Activated CD4-positive, alpha-beta T cell treated with anti-CD3 and anti-CD28 coated beads for 24 hours (primary cell): ENCODE data around the gene CCDC194.

Experiments
- DNase-seq, 2 donors: peaks; one replicate each; pipeline ENCODE4 v3.0.0-alpha.2; 2020; ENCODE audit warnings: low read depth in 2 of 2

The CCDC194 gene

DNA sequence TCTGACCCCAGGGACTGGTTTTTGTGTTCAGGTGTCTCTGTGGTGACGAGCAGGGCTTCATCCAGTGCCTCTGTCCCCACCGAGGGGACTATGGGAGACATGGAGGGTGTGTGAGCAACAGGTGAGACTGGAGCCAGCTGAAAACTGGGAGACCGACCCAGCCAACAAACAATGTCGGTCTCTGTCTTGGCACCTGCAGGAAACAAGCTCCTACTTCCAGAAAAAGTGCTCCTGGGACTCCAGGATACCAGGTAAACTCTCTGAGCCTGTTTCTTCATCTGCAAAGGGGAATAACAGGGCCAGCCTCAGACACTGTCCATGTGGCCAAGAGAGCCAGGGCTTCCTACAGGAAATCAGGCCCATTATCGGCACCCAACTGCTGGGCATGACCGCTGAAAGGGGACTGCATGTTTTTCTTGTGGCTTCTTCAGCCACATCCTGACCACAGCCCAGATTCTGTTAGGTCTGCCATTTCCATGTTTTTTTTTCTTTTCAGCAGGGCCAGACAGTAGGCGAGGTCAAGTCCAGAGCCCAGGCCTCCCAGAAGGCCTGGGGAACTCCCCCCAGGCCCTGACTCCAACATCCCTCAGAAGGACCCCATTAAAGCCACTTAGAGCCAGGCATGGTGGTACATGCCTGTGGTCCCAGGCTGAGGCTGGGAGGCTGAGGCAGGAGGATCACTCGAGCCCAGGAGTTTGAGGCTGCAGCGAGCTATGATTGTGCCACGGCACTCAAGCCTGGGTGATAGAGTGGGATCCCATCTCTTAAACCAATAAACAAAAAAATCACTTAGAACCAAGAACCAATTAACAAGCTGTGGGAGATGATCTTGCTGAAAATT lies 12.3 kb upstream of the CCDC194 start:
- no peak for DNase-seq

DNA sequence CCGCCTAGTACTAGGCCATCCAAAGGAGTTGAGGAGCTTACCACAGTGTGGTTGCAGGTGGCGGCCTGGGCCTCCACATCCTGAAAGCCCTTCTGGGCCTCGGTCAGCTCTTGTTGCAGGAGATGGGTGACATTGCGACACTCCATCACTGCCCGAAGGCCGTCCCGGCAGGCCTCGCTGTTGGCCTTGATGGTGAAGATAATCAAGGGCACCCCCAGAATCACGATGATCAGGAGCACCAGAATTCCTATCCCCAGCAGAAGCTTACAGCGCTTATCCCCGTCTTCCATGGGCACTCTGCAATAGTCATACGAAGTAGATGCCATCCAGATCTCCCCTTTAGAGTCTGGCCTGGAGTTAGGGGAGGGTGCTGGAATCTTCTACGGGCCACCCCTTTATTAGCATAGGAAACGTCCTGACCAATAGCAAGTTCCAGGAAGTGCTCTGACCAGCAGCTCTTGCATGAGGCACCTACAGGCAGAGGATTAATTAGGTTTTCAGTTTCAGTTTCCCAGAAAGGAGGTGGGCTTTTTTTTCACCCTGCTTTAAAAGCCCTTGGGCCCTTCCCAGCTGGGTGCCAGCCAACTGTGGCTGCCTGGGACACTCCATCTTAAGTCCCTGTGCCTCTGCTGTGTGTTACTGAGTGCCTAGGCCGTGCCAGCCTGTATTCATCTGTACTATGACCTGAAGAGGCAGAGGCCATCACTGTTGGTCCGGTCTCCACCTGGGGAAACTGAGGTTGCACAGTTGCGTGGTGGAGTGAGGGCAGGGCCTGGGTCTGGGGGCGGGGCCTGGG lies 11.5 kb upstream of the CCDC194 start, which contains the start of gene BST2:
TSS of gene BST2 (minus strand) at position 381 of the 796 bp plus-strand sequence. CDS start at position 326, 55 bp downstream.
- DNase-seq: no peak

DNA sequence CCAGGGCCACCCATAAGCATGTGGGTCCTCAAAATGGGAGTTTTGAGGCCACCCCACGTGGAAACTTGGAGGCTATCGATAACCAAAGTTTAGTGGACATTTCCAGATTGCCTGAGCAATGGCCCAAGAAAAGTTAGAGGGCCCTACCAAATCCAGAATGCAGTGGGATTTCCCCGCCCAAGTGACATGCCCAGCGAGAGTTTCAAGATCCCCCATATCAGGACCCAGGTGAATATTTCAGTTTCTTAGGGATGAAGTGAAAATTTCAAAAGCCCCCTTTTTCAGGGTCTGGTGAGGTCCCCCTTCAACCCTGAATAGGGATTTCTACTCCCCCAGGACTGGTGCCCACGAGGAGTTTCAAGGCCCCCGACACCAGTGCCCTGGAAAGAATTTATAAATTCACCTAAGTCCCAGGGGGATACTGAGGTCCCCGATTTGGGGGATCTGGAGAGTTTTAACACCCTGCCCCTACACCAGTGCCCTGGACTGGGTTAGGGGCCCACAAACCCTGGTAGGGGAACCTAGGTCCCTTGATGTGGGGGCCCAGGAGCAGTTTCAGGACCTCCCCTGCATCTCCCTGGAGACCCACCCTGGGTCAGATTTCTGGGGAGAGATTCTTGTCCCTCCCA lies 10.7 kb upstream of the CCDC194 start:
- DNase-seq: no peak

DNA sequence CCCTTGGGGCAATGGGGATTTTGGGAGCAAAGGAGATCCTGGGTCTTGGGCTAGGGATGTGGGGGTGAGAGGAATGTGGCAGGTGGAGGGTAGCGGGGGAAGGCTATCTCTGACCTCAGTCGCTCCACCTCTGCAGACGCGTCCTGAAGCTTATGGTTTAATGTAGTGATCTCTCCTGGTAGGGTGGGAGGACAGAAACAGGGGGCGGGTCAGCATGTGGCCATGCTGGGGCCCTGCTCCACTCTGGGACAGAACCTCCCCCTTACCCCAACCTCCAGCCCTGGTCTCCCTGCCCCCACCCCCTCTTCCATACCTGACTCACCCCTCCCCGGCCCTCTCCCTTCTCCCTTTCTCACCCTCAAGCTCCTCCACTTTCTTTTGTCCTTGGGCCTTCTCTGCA lies 10.0 kb upstream of the CCDC194 start:
- DNase-seq: no peak

DNA sequence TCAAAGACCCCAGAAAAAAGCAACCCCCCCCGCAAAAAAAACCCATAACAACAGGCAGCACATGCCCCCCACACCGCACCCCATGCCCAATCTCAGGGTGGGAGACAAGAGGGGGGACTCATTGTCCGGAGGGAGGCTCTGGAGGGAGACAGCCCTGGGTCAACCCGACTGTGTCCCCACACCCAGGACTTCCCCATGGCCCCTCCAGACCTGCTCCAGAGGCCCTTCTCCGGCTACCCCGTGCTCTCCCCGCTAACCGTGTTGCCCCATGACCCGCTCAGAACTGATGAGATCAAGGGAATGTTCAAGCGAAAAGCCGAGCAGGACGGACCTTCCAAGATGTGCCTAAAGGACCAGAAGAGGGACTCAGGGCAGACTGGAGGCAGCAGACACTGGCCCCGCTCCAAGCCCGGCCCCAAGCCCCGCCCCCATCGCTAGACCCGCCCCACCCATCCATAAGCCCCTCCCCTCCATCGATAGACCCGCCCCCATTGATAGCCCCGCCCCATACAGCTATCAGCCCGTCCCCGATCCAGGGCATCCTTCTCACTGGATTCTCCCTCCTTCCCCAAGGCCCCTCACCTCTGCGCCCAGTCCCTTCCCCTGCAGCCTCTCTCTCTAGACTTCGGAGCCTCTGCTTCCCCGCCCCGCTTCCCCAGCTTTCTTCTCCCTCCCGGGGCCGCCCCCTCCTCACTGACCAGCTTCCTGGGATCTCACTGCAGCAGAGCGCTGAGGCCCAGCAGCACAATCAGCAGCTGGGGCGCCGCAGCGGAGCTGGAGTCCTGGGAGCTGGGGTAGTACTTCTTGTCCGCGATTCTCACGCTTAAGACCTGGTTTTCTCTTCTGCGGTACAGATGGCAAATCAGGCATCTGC lies 9.2 kb upstream of the CCDC194 start:
- DNase-seq: no peak

DNA sequence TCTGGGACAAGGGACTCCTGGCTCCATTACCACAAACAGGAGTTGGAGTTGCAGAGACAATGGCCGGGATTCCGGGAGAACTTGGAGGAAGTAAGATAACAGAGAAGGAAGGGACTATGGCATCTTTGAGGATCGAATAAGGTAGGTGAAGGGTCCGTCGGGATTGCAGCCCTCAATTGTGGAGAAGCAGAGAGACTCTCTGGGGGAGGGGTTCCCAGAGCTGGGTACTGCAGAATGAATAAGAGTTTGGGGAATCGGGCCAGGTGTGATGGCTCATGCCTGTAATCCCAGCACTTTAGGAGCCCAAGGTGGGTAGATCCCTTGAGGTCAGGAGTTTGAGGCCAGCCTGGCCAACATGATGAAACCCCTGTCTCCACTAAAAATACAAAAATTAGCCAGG lies 7.6 kb upstream of the CCDC194 start:
- no peak for DNase-seq

DNA sequence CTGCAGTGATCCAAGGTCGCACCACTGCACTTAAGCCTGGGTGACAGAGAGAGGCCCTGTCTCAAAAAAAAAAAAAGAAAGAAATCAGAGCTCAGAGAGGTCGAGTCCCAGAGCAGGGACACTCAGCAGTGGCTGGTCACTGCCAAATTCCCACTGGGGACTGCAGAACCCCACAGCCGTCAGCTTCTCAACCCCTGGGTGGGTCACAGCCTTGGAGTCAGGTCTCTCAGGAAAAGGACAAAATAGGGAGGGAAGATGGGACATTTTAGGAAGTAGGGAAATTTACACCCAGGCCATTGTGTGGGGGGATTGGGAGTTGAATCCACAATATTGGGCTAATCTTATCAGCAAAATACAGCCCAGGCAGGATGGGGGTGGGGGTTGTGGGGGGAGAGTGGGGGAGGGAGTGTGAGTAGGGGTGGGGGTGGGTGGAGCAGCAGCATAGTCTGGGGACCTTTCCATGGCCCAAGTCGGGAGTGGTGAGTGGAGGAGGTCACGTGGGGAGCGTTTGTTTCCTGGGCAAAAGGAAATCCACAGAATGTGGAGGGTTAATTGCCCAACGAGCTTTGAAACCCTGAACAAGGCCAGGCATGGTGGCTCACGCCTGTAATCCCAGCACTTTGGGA lies 5.0 kb upstream of the CCDC194 start:
- DNase-seq: no peak

DNA sequence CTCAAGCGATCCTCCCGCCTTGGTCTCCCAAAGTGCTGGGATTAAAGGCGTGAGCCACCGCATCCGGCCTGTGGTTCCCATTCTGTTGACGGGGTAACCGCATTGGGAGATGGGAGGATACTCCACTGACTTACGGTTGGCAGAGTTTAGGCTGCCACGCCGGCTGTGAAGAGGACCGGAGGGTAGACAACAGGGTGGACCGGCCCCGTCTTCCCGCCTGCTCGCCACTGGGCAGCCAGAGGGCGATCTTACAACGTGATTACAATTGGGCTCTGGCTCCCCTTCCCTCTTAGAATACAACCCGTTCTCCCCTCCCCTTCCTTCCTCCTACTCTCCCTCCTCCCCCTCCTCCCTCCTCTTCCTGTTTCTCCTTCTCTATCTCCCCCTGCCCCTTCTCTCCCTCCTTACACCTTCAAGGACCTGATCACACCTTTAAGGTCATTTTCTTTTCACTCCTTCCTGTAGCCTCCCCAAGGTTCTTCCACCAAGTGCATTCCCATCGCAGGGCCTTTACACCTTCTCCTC lies 957 bp upstream of the CCDC194 start:
- peak; percentile 45 to 79 for DNase-seq

DNA sequence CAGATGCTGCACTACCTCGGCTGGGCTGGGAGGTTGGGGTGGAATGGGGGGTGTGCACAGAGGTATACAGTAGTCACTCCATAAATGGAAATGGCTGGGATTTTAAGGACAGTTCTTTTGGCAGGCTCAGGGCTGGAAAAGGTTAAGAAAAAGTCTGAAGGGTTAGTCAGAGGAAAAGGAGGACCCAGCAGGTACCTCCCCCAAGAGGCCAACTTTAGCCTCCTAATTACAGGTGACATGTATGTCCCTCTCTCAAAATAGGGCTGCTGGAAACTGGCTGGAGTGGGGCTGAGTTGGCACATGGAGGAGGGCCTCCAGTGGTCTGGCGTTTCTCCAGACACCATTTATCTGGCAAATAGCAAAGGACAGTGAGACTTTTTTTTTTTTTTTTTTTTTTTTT lies 994 bp downstream of the CCDC194 start:
- DNase-seq: no peak

DNA sequence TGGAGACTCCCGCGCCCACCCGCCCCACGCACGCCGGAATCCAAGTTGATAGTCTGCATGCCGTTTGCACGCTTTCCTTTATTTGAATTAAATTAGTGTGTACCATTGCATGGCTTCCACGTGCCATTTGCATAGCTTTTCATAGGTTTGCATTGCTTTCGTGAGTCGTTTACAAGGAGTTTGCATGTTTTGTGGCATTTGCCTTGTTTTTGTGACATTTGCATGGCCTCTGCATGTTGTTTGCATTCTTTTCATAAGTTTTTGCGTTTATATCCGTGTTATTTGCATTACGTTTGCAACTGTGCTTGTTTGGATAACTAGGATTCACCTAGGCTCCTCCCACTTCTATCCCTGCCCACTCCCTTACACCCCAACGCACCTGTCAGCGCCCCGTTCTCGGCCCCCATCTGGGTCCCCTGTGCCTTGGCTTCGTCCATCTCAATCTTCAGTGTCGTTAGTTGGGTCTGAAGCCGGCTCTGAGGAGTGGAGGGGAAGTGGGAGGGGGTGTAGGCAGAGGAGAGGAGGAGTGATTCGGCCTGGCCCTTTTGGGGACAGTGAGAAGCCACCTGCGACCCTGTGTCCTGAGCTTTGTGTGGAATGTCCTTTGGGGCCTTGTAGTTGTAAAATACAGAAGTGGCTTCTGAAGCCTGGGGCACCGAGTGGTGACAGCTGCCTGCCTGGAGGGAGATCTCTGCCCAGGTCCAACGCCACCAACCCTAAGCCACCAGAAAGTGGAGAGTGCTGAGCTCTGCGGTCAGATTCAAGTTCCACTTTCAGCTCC lies 2.4 kb downstream of the CCDC194 start:
- DNase-seq: no peak

DNA sequence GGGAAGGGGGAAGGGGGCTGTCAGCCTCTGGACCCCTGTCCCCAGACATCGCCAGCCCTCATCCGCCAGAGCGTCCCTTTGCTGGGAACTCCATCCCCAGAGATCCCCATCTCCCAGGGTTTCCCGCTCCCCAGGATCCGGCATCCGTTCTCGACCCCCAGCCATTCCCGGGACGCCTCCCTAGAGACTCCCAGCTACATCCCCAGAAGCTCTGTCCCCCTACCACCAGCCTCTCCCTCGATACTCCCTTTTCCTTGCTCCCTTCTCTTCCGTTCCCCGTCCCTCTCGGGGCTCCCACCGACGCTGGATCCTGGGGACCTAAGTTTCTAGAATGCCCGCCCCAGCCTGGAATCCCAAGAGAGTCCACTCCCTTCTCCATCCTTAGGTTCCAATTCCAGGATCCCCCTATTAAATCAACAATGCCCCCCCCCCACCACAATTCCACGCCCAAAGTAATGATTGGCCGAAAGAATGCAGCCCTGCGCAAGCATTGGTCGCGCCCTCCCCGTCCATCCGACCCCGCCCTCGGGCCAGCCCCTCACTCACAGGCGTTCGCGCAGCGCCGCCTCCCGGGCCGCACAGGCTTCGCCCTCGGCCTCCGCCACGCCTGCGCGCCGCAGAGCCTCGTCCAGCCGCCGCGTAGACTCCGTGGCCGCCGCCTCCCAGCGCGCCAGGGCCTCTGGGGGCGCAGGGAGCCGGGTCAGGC lies 3.2 kb downstream of the CCDC194 start:
- peak; percentile 87 to 89 for DNase-seq

DNA sequence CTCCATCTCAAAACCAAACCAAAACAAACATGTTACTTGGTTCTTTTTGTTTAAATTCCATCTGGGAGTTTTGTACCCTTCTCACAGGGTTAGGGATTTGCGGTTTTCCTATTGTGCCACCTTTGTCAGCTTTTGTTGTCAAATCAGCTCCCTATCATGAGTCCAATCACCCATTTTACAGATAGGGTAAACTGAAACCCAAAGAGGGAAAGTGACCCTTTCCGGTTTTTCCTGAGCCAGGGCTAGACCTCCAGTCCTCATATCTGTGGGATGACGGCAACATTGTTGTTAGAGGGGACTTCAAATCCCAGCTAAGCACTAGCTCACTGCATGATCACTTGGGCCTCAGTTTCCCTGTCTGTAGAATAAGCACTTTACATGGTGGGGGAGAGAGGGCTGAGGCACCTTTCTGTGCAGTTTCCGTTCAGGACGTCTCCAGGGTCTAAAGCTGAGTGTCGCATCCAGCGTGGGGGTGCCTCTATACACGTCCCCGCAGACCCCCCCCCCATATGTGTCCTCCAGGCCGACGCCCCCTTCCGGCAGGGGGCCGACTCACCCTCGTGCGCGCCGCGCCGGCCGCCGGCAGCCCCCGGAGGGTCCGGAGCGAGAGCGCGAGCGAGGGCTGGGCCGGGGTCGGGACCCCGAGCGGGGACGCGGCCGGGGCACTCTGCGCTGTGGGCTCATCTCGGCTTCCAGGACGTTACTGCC lies 3.9 kb downstream of the CCDC194 start:
- DNase-seq: no peak

DNA sequence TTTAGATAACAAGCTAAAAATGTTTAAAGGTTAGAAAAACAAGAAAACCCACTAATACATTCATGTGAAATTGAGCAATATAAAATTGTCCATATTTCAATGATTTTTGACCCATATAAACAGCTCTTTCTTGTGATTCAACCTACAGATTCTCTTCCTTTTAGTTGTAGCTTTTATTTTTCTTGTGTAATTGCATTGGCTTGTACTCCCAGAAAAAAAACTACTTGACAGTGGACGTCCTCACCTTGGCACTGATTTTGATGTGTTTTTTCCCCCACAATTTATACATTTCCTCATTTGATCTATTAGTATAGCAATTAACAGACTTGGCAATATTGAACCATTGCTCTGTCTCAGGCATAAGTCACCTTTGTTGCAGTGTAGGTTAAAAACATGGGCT lies 4.7 kb downstream of the CCDC194 start:
- DNase-seq: no peak

DNA sequence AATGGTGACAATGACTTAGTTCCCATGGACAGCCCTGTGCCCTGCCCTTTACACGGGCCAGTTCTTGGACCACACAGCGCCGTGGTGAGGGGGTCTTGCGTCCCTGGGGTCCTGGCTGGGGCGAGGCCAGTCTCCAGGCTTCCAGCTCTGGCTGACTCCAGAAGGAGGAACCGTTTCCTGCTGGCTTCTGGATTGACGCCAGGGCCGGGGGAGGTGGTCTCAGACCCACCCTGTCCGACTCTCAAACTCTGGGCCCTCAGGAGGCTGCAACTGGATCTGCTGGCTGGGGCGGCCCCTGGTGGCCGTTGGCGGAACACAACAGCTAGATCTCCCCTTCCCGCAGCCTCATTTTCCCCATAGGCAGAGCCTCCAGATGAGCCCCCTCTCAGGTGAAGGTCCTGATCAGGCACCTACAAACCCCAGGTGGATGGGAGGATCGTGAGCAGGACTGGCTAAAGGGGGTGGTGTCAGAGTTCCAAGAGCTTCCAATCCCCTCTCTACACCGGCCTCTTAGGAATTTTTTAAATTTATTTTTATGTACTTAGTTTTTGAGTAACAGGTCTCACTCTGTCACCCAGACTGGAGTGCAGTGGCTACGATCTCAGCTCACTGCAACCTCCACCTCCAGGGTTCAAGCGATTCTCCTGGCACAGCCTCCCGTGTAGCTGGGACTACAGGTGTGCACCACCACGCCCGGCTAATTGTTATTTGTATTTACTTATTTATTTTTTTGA lies 8.0 kb downstream of the CCDC194 start:
- DNase-seq: peak; percentile 43 to 49

DNA sequence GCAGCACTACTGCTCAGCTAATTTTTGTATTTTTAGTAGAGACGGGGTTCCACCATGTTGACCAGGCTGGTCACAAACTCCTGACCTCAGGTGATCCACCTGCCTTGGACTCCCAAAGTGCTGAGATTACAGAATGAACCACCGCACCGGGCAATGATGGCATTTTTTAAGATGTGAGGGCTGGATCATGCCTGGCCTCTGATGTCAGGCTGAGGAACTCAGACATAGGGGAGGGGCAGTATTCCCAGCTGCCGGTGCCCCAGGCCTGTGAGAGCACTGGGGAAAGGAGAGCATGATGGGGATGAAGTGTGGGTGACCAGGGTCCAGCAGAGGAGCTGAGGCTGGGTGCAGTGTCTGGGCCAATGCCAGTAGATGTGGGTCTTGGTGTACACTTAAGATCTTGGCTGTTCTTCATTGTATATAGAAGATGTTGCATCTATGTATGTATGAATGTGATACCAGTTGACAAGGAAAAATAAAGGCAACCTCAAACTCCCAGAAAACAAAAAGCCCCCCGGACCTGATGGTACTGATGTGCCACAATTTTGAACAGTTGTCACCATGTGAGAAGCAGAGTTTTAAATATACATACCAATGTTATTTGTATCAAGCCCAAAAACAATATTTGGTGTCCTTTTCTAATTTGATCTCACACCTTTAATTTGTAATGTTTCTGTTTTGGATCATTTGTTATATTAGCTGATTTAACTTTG lies 13.4 kb downstream of the CCDC194 start:
- no peak for DNase-seq

DNA sequence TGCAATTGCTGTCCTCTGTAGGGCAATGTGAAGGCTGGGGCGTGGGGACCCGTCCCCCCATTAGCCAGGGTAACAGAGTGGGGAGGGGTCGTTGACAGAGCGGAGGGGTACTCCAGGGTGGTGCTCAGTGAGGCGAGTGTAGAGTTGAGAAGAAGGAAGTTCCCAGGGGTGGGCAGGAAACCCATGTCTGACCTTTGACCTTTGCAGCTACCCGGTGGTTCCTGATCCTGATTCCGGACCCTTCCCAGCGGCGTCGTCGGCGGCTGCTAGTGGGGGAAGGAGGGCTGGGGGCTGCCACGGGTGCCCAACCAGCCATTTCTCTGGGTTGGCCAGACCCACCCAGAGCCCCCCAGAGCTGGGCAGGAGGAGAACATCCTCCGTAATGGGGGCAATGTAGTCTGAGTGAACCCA lies 14.8 kb downstream of the CCDC194 start:
- no peak for DNase-seq

DNA sequence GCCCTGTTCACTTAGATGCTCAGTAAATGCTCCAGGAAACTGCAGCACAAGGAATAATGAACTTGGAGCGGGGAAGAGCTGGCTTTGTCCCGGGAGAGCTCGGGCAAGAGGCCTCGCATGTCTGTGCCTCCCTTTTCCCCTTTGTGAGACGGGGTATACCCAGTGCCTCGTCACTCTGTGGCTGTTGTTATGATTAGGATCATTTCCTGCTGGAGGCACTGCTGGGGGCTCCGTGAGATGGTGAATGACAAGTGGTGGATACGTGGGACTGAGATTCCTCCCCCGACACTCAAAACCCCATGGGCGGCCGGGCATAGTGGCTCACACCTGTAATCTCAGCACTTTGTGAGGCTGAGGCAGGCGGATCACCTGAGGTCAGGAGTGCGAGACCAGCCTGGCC lies 15.7 kb downstream of the CCDC194 start:
- DNase-seq: no peak
